HG02852 (cell line): Measurements from ENCODE around the gene DEFB108B.
"Not testable (repeated sequence)": the region's sequence is repeated elsewhere in the genome, so short reads cannot be mapped to it uniquely, and the experiment has no call there.

Source experiments
- ATAC-seq: cut with Tn5 transposase; IDR thresholded peaks from one replicate; pipeline ENCODE4 v1.9.1; 2021; ENCODE audit warnings: mild to moderate bottlenecking, moderate library complexity; ENCODE audit not compliant: unreplicated experiment

Gene DEFB108B

GRCh38 chr11:71832811-71833210 is at the start of gene DEFB108B:
Gene DEFB108B (plus strand): TSS chr11:71833200. CDS start chr11:71833200, 0 bp downstream.
- not testable (repeated sequence) for ATAC-seq

GRCh38 chr11:71786114-71786847 is 46.7 kb upstream of the DEFB108B start:
- not testable (repeated sequence) for ATAC-seq

GRCh38 chr11:71786848-71787097 is 46.2 kb upstream of the DEFB108B start:
- ATAC-seq, result peak; percentile 96

- ATAC-seq, result peak; percentile 90
Observed at GRCh38 chr11:71787098-71787823, 45.7 kb upstream of the DEFB108B start.

GRCh38 chr11:71787824-71788454 is 45.1 kb upstream of the DEFB108B start:
- not testable (repeated sequence) for ATAC-seq

GRCh38 chr11:71789444-71790196 is 43.4 kb upstream of the DEFB108B start:
- not testable (repeated sequence) for ATAC-seq

GRCh38 chr11:71791111-71791510 is 41.9 kb upstream of the DEFB108B start:
- not testable (repeated sequence) for ATAC-seq

GRCh38 chr11:71792621-71793235 is 40.3 kb upstream of the DEFB108B start:
- not testable (repeated sequence) for ATAC-seq

GRCh38 chr11:71794386-71795040 is 38.5 kb upstream of the DEFB108B start:
- ATAC-seq, result not testable (repeated sequence)

- not testable (repeated sequence) for ATAC-seq
Observed at GRCh38 chr11:71795236-71795635, 37.8 kb upstream of the DEFB108B start.

GRCh38 chr11:71796016-71796415 is 37.0 kb upstream of the DEFB108B start:
- not testable (repeated sequence) for ATAC-seq

GRCh38 chr11:71796781-71797180 is 36.2 kb upstream of the DEFB108B start:
- not testable (repeated sequence) for ATAC-seq

- not testable (repeated sequence) for ATAC-seq
Observed at GRCh38 chr11:71799556-71800128, 33.4 kb upstream of the DEFB108B start.

- ATAC-seq, result not testable (repeated sequence)
Observed at GRCh38 chr11:71800335-71800953, 32.6 kb upstream of the DEFB108B start.

GRCh38 chr11:71801026-71801425 is 32.0 kb upstream of the DEFB108B start:
- not testable (repeated sequence) for ATAC-seq

- ATAC-seq, result not testable (repeated sequence)
Observed at GRCh38 chr11:71802874-71803273, 30.1 kb upstream of the DEFB108B start.

GRCh38 chr11:71804158-71804947 is 28.6 kb upstream of the DEFB108B start:
- ATAC-seq, result not testable (repeated sequence)

GRCh38 chr11:71812529-71812928 is 20.5 kb upstream of the DEFB108B start:
- ATAC-seq, result not testable (repeated sequence)
